Stimulated activated CD4-positive, alpha-beta T cell treated with anti-CD3 and anti-CD28 coated beads, Interleukin-1b, Interleukin-23, amount 100 ng/mL, for 24 hours (primary cell): ENCODE results near the gene TANGO2.

Experiments
- DNase-seq, 4 experiments: peaks; one replicate each; pipeline ENCODE4 v3.0.0-alpha.2; 2020; ENCODE audit warnings: low read depth in 4 of 4, low spot score in 1 of 4

TANGO2 gene

GRCh38 chr22:20011123-20011992, 9.6 kb upstream of the TANGO2 start:
- no peak for DNase-seq

GRCh38 chr22:20011993-20012740, 8.7 kb upstream of the TANGO2 start:
- no peak for DNase-seq

GRCh38 chr22:20012741-20013331, 8.1 kb upstream of the TANGO2 start:
- no peak for DNase-seq

- DNase-seq = no peak
These were observed 7.5 kb upstream of the TANGO2 start for GRCh38 chr22:20013382-20013871.

GRCh38 chr22:20014526-20015186, 6.3 kb upstream of the TANGO2 start:
- no peak for DNase-seq

- no peak for DNase-seq
These were observed 5.7 kb upstream of the TANGO2 start for GRCh38 chr22:20015187-20015625.

GRCh38 chr22:20015971-20016733, 4.8 kb upstream of the TANGO2 start:
- DNase-seq = no peak

GRCh38 chr22:20016734-20017621, 3.9 kb upstream of the TANGO2 start, which contains the start of gene ARVCF:
Gene ARVCF, minus strand, starts transcription at chr22:20016823. Its CDS starts 26,029 bp downstream, at chr22:19990794.
- peak; percentile 82 to 88 (median 86) for DNase-seq

- DNase-seq = no peak
These were observed 3.3 kb upstream of the TANGO2 start for GRCh38 chr22:20017622-20017958.

GRCh38 chr22:20018001-20018400, 2.9 kb upstream of the TANGO2 start:
- no peak for DNase-seq

GRCh38 chr22:20019661-20020532, 1.0 kb upstream of the TANGO2 start:
- no peak for DNase-seq

GRCh38 chr22:20021196-20022181, 579 bp downstream of the TANGO2 start:
- DNase-seq = no peak

GRCh38 chr22:20022231-20022977, 1.5 kb downstream of the TANGO2 start:
- DNase-seq = no peak

- DNase-seq = no peak
These were observed 2.2 kb downstream of the TANGO2 start for GRCh38 chr22:20022978-20023613.

- DNase-seq = no peak
These were observed 3.3 kb downstream of the TANGO2 start for GRCh38 chr22:20024225-20024624.
